ENCODE measurements around the gene PRKN. TPM values are rescaled to one million over a fixed set of nuclear protein-coding genes. Genes with fewer than 3 reads are reported as not detected.
A peak's percentile ranks its signal among the peaks of the same experiment; 100 is the strongest.

The PRKN gene
- total RNA-seq, 2 donors from 2014 or later = 8.3 to 8.4 TPM

- Mint-ChIP-seq H3K4me3 (no peak overlapping the region), H3K4me1 (peaks cover 3% of the 10 kb centered on the region), H3K27ac (no peak overlapping the region), H3K36me3 (ENCODE audit: low read depth) (no peaks in the 10 kb centered on the region), H3K27me3 (peaks cover 10% of the 10 kb centered on the region)
- H3K9me3 ChIP-seq (ENCODE audit: control insufficient read depth, low read length, poor library complexity, severe bottlenecking) = no peaks in the 10 kb centered on the region
- ATAC-seq (no peak), DNase-seq (no peak)
These were observed 1351.2 kb downstream of the PRKN start for GRCh38 chr6:161376367-161376766.

GRCh38 chr6:161374971-161375873 is 1352.3 kb downstream of the PRKN start:
- Mint-ChIP-seq H3K4me1 (peaks cover 6% of the 10 kb centered on the region), H3K36me3 (ENCODE audit: low read depth) (no peaks in the 10 kb centered on the region), H3K4me3 (no peak overlapping the region), H3K27me3 (peaks cover 10% of the 10 kb centered on the region), H3K27ac (no peak overlapping the region)
- DNase-seq = no peak
- no peaks in the 10 kb centered on the region for H3K9me3 ChIP-seq (ENCODE audit: control insufficient read depth, low read length, poor library complexity, severe bottlenecking)
- ATAC-seq = no peak

- Mint-ChIP-seq H3K4me1 (peaks cover 6% of the 10 kb centered on the region), H3K27me3 (no peaks in the 10 kb centered on the region), H3K4me3 (no peak overlapping the region), H3K27ac (no peak overlapping the region), H3K36me3 (ENCODE audit: low read depth) (no peaks in the 10 kb centered on the region)
- ATAC-seq (peak; percentile 44), DNase-seq (peak; percentile 33 to 58 (median 44))
- H3K9me3 ChIP-seq (ENCODE audit: control insufficient read depth, low read length, poor library complexity, severe bottlenecking) = no peaks in the 10 kb centered on the region
These were observed 1353.6 kb downstream of the PRKN start for GRCh38 chr6:161373905-161374451.

- peak overlapping the region; percentile 79 for H3K27ac Mint-ChIP-seq
These were observed 1355.2 kb downstream of the PRKN start for GRCh38 chr6:161372422-161372793.

GRCh38 chr6:161370880-161371279 is 1356.7 kb downstream of the PRKN start:
- Mint-ChIP-seq H3K4me3 (no peak overlapping the region), H3K27ac (peak overlapping the region; percentile 79), H3K27me3 (no peaks in the 10 kb centered on the region), H3K36me3 (ENCODE audit: low read depth) (no peaks in the 10 kb centered on the region), H3K4me1 (peaks cover 3% of the 10 kb centered on the region)
- peak; percentile 93 for ATAC-seq
- DNase-seq = peak; percentile 51 to 65 (median 57)
- no peaks in the 10 kb centered on the region for H3K9me3 ChIP-seq (ENCODE audit: control insufficient read depth, low read length, poor library complexity, severe bottlenecking)

More at GRCh38 chr6:161372422-161372793, 1355.2 kb downstream of the PRKN start:
- no peaks in the 10 kb centered on the region for H3K9me3 ChIP-seq (ENCODE audit: control insufficient read depth, low read length, poor library complexity, severe bottlenecking)
- DNase-seq (no peak), ATAC-seq (no peak)
- H3K4me1 Mint-ChIP-seq = peaks cover 3% of the 10 kb centered on the region
- H3K27me3 Mint-ChIP-seq = no peaks in the 10 kb centered on the region
- H3K4me3 Mint-ChIP-seq = no peak overlapping the region
- no peaks in the 10 kb centered on the region for H3K36me3 Mint-ChIP-seq (ENCODE audit: low read depth)

- Mint-ChIP-seq H3K4me1 (peaks cover 3% of the 10 kb centered on the region), H3K27me3 (no peaks in the 10 kb centered on the region), H3K36me3 (ENCODE audit: low read depth) (no peaks in the 10 kb centered on the region), H3K4me3 (no peak overlapping the region), H3K27ac (peak overlapping the region; percentile 79)
- no peaks in the 10 kb centered on the region for H3K9me3 ChIP-seq (ENCODE audit: control insufficient read depth, low read length, poor library complexity, severe bottlenecking)
- DNase-seq (no peak), ATAC-seq (no peak)
These were observed 1358.2 kb downstream of the PRKN start for GRCh38 chr6:161369339-161369738.

- Mint-ChIP-seq H3K36me3 (ENCODE audit: low read depth) (no peaks in the 10 kb centered on the region), H3K27me3 (no peaks in the 10 kb centered on the region), H3K27ac (peak overlapping the region; percentile 79), H3K4me1 (peaks cover 3% of the 10 kb centered on the region), H3K4me3 (no peak overlapping the region)
- H3K9me3 ChIP-seq (ENCODE audit: control insufficient read depth, low read length, poor library complexity, severe bottlenecking) = no peaks in the 10 kb centered on the region
- no peak for ATAC-seq
- no peak for DNase-seq
These were observed 1359.1 kb downstream of the PRKN start for GRCh38 chr6:161368514-161368913.

GRCh38 chr6:161367472-161367871 is 1360.1 kb downstream of the PRKN start:
- peaks cover 3% of the 10 kb centered on the region for H3K4me1 Mint-ChIP-seq
- H3K4me3 Mint-ChIP-seq = no peak overlapping the region
- H3K27ac Mint-ChIP-seq = no peak overlapping the region
- no peak for ATAC-seq
- no peaks in the 10 kb centered on the region for H3K36me3 Mint-ChIP-seq (ENCODE audit: low read depth)
- H3K27me3 Mint-ChIP-seq = no peaks in the 10 kb centered on the region
- H3K9me3 ChIP-seq (ENCODE audit: control insufficient read depth, low read length, poor library complexity, severe bottlenecking) = no peaks in the 10 kb centered on the region
- DNase-seq = no peak

- Mint-ChIP-seq H3K36me3 (ENCODE audit: low read depth) (no peaks in the 10 kb centered on the region), H3K27me3 (no peaks in the 10 kb centered on the region), H3K4me3 (no peak overlapping the region), H3K27ac (peak overlapping the region; percentile 8), H3K4me1 (peaks cover 3% of the 10 kb centered on the region)
- DNase-seq (no peak), ATAC-seq (no peak)
- H3K9me3 ChIP-seq (ENCODE audit: control insufficient read depth, low read length, poor library complexity, severe bottlenecking) = no peaks in the 10 kb centered on the region
These were observed 1361.2 kb downstream of the PRKN start for GRCh38 chr6:161366301-161366923.

- DNase-seq (no peak), ATAC-seq (no peak)
- no peaks in the 10 kb centered on the region for H3K9me3 ChIP-seq (ENCODE audit: control insufficient read depth, low read length, poor library complexity, severe bottlenecking)
- Mint-ChIP-seq H3K27me3 (no peaks in the 10 kb centered on the region), H3K4me1 (peaks cover under 1% of the 10 kb centered on the region), H3K36me3 (ENCODE audit: low read depth) (no peaks in the 10 kb centered on the region), H3K27ac (peak overlapping the region; percentile 8), H3K4me3 (no peak overlapping the region)
These were observed 1361.9 kb downstream of the PRKN start for GRCh38 chr6:161365633-161366032.

GRCh38 chr6:161363286-161363685 is 1364.3 kb downstream of the PRKN start:
- ATAC-seq (no peak), DNase-seq (no peak)
- Mint-ChIP-seq H3K36me3 (ENCODE audit: low read depth) (peaks cover 3% of the 10 kb centered on the region), H3K27ac (no peak overlapping the region), H3K4me3 (no peak overlapping the region), H3K4me1 (no peaks in the 10 kb centered on the region), H3K27me3 (peaks cover 8% of the 10 kb centered on the region)
- no peaks in the 10 kb centered on the region for H3K9me3 ChIP-seq (ENCODE audit: control insufficient read depth, low read length, poor library complexity, severe bottlenecking)

- no peak for DNase-seq
- H3K4me3 Mint-ChIP-seq = no peak overlapping the region
- no peaks in the 10 kb centered on the region for H3K4me1 Mint-ChIP-seq
- H3K27me3 Mint-ChIP-seq = peaks cover 13% of the 10 kb centered on the region
- H3K36me3 Mint-ChIP-seq (ENCODE audit: low read depth) = peaks cover 3% of the 10 kb centered on the region
- no peak overlapping the region for H3K27ac Mint-ChIP-seq
- no peak for ATAC-seq
- H3K9me3 ChIP-seq (ENCODE audit: control insufficient read depth, low read length, poor library complexity, severe bottlenecking) = no peaks in the 10 kb centered on the region
These were observed 1365.3 kb downstream of the PRKN start for GRCh38 chr6:161362266-161362665.

GRCh38 chr6:161361529-161361928 is 1366.0 kb downstream of the PRKN start:
- H3K27ac Mint-ChIP-seq = no peak overlapping the region

More at GRCh38 chr6:161361529-161361928, 1366.0 kb downstream of the PRKN start:
- ATAC-seq (no peak), DNase-seq (no peak)
- H3K4me3 Mint-ChIP-seq = no peak overlapping the region
- peaks cover 2% of the 10 kb centered on the region for H3K4me1 Mint-ChIP-seq
- peaks cover 13% of the 10 kb centered on the region for H3K27me3 Mint-ChIP-seq
- H3K36me3 Mint-ChIP-seq (ENCODE audit: low read depth) = peaks cover 3% of the 10 kb centered on the region
- no peaks in the 10 kb centered on the region for H3K9me3 ChIP-seq (ENCODE audit: control insufficient read depth, low read length, poor library complexity, severe bottlenecking)

Data from T-helper 17 cell (primary cell).